Ascending aorta (tissue), 2 donors: ENCODE results near the gene TBC1D14. TPM values are rescaled to one million over a fixed set of nuclear protein-coding genes. Genes with fewer than 3 reads are reported as not detected.

ENCODE experiments used
- DNase-seq, 2 donors: peaks; one replicate each; pipeline ENCODE4 v3.0.0-alpha.2; 2019; ENCODE audit warnings: low spot score in 2 of 2
- H3K27ac ChIP-seq, 2 donors: fragments of 200-600 bp; sonication (generic); one replicate each; pipeline ENCODE4 v1.5.1; 2016 to 2017; ENCODE audit warnings: mild to moderate bottlenecking in 1 of 2
- H3K27me3 ChIP-seq: fragments of 200-600 bp; sonication (generic); one replicate; pipeline ENCODE4 v1.5.1; 2017
- H3K36me3 ChIP-seq, 2 donors: fragments of 200-600 bp; sonication (generic); one replicate each; pipeline ENCODE4 v1.5.1; 2016
- H3K4me1 ChIP-seq, 2 donors: fragments of 200-600 bp; sonication (generic); one replicate each; pipeline ENCODE4 v1.5.1; 2016 to 2017; ENCODE audit warnings: mild to moderate bottlenecking in 1 of 2
- H3K4me3 ChIP-seq, 2 donors: fragments of 200-600 bp; sonication (generic); one replicate each; pipeline ENCODE4 v1.5.1; 2016 to 2017; ENCODE audit warnings: mild to moderate bottlenecking in 1 of 2
- H3K9me3 ChIP-seq, 2 donors: fragments of 200-600 bp; sonication (generic); one replicate each; pipeline ENCODE4 v1.5.1; 2016
- CTCF ChIP-seq, 3 experiments: fragments of 200-600 bp in 2 of 3; fragments of 450-650 bp in 1 of 3; sonication (generic) in 2 of 3; IDR thresholded peaks; one replicate each; pipeline ENCODE4 v1.5.1; 2016 to 2019; ENCODE audit warnings: antibody characterized with exemption in 3 of 3, mild to moderate bottlenecking in 1 of 3, moderate library complexity in 1 of 3
- intact Hi-C: fragments of 100-400 bp; cut with DNase I; formaldehyde crosslinking; loops from one replicate; pipeline ENCODE4 v1.15.1; 2023
- total RNA-seq: library from RNA; depleted of rRNA; stranded (reverse); fragments of >200 nt; gene quantifications from one replicate; pipeline ENCODE4 v1.1.0, GENCODE V29; 2016

The TBC1D14 gene
- total RNA-seq, 1 donor from 2014 or later = 26.4 TPM

DNA sequence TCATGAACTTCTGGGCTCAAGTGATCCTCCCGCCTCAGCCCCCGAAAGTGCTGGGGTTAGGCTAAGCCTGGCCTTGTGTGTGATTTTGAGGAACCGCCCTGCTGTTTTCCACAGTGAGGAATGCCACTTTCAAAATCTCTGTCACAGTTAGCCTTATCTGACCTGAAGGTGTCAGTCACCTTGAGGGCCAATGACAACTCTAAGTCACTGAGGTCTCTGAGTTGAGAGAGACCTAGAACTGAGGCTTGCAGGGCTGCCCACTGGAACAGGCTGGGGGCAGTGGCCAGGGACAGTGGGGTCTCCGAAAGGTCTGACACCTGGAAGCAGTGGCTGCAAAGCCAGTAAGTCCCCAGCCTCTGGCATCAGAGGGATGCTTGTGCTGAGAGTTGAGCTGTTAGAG is 139.7 kb downstream of the TBC1D14 start:
- Histone ChIP-seq H3K36me3 (peaks cover 1 to 16% of the 10 kb centered on the region in 2 donors), H3K4me1 (peaks cover 16 to 23% of the 10 kb centered on the region in 2 donors), H3K9me3 (no peaks in the 10 kb centered on the region), H3K27me3 (no peaks in the 10 kb centered on the region), H3K27ac (no peak overlapping the region), H3K4me3 (no peak overlapping the region)
- TF ChIP-seq CTCF (IDR thresholded peaks at IDR 0.05) = no peak
- intact Hi-C loops = loop anchor here (10.0 kb wide), 1 partner anchor 474 kb away; the partner anchor contains the start of gene MAN2B2
- DNase-seq = no peak

GRCh38 chr4:7049739-7050138 is 140.1 kb downstream of the TBC1D14 start:
- Histone ChIP-seq H3K4me1 (peaks cover 12 to 20% of the 10 kb centered on the region in 2 donors), H3K4me3 (no peak overlapping the region), H3K27ac (no peak overlapping the region), H3K9me3 (no peaks in the 10 kb centered on the region), H3K36me3 (peaks cover 6 to 20% of the 10 kb centered on the region in 2 donors), H3K27me3 (no peaks in the 10 kb centered on the region)
- intact Hi-C loops = loop anchor here (10.0 kb wide), 1 partner anchor 475 kb away; the partner anchor contains the start of gene MAN2B2
- TF ChIP-seq CTCF (IDR thresholded peaks at IDR 0.05) = no peak
- no peak for DNase-seq

DNA sequence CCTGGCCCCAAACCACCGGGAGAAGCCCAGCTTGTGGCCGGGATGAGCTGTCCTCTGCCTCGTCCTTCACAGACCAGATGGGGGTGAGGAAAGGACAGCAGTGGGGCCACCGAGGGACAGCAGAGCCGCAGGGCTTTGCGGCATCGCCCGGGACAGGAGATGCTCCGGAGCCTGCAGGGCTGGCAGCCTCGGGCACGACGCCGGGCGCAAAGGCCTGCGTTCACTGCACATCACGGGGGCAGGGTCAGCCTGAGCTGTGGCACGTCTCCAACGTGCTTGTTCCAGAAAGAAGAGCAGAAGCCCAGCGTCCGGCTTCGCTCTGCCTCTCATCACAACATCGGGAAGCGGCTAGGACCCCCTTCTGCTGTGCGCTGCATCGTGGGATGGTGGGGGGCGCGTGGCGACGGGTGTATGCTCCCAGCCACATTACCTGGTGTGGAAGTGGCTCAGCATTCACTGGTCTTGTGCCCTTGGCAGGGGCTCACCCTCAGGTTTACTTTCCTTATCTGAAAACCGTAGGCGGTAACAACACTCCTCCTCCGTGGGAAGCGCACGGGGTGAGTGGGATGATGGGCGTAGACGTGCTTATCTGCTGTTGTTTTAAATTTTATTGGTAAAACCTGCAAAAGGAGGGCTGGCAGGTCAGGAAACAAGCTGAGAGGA is 141.0 kb downstream of the TBC1D14 start:
- Histone ChIP-seq H3K27ac (no peak overlapping the region), H3K4me1 (peaks cover 5 to 11% of the 10 kb centered on the region in 2 donors), H3K36me3 (peaks cover 15 to 29% of the 10 kb centered on the region in 2 donors), H3K9me3 (no peaks in the 10 kb centered on the region), H3K4me3 (no peak overlapping the region), H3K27me3 (no peaks in the 10 kb centered on the region)
- no peak for TF ChIP-seq CTCF (IDR thresholded peaks at IDR 0.05)
- DNase-seq = no peak
- intact Hi-C loops = no loop called here

GRCh38 chr4:7051144-7051495 is 141.5 kb downstream of the TBC1D14 start:
- TF ChIP-seq CTCF (IDR thresholded peaks at IDR 0.05) = no peak
- Histone ChIP-seq H3K36me3 (peaks cover 19 to 34% of the 10 kb centered on the region in 2 donors), H3K4me1 (peaks cover 0 to 6% of the 10 kb centered on the region in 2 donors), H3K4me3 (no peak overlapping the region), H3K27me3 (no peaks in the 10 kb centered on the region), H3K27ac (no peak overlapping the region), H3K9me3 (no peaks in the 10 kb centered on the region)
- intact Hi-C loops = no loop called here
- DNase-seq = no peak

DNA sequence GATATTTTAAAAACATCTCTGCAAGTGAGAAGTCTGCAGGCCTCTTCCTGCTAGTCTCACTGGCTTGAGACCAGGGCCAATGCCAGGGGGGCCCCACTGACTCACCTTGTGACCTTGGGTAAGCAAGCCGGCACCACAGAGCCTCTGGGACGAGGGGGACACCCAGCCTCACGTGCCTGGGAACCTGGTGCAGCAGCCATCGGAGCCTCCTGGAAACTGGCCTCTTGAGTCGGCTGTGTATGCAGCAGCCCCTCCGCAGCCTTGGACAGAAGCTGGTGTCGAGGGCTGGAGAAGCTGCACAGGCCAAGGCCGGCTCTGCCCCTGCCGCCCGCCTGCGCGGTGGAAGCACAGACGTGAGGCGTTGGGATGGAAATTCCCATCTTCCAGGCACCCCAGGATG is 142.3 kb downstream of the TBC1D14 start:
- DNase-seq = no peak
- no peaks in the 10 kb centered on the region for H3K27me3 ChIP-seq
- no peak overlapping the region for H3K4me3 ChIP-seq
- TF ChIP-seq CTCF (IDR thresholded peaks at IDR 0.05) = no peak
- no peaks in the 10 kb centered on the region for H3K9me3 ChIP-seq
- H3K4me1 ChIP-seq = peaks cover 0 to 3% of the 10 kb centered on the region in 2 donors
- intact Hi-C loops = no loop called here
- H3K27ac ChIP-seq = no peak overlapping the region
- peaks cover 19 to 42% of the 10 kb centered on the region in 2 donors for H3K36me3 ChIP-seq
